Spleen (tissue), 11 donors: ENCODE results near the gene CELSR3. TPM values are rescaled to one million over a fixed set of nuclear protein-coding genes. Genes with fewer than 3 reads are reported as not detected.

ENCODE experiments used
- DNase-seq: peaks from one replicate; pipeline ENCODE4 v3.0.0-alpha.2; 2020
- H3K27ac ChIP-seq, 8 donors: fragments of 200-600 bp; sonication (generic) in 7 of 8; 1 replicate in 4 of 8; 2 replicates in 4 of 8; pipeline versions ENCODE4 v1.5.0 to v1.8.0; 2016 to 2021; ENCODE audit warnings: inconsistent platforms in 4 of 8, mild to moderate bottlenecking in 4 of 8, moderate library complexity in 1 of 8
- H3K27me3 ChIP-seq, 7 donors: fragments of 200-600 bp; sonication (generic) in 6 of 7; replicated peaks in 1 of 7; 1 replicate in 4 of 7; 2 replicates in 3 of 7; pipeline versions ENCODE4 v1.5.0 to v1.8.0; 2016 to 2021; ENCODE audit warnings: inconsistent platforms in 3 of 7, mild to moderate bottlenecking in 1 of 7
- H3K36me3 ChIP-seq, 6 donors: fragments of 200-600 bp; sonication (generic) in 5 of 6; 1 replicate in 4 of 6; 2 replicates in 2 of 6; pipeline versions ENCODE4 v1.5.0 to v1.8.0; 2016 to 2021; ENCODE audit warnings: inconsistent platforms in 2 of 6
- H3K4me1 ChIP-seq, 6 donors: fragments of 200-600 bp; sonication (generic) in 5 of 6; 1 replicate in 3 of 6; 2 replicates in 3 of 6; pipeline versions ENCODE4 v1.5.0 to v1.8.0; 2016 to 2021; ENCODE audit warnings: inconsistent platforms in 3 of 6
- H3K4me3 ChIP-seq, 8 donors: fragments of 200-600 bp; sonication (generic) in 7 of 8; 1 replicate in 4 of 8; 2 replicates in 4 of 8; pipeline versions ENCODE4 v1.5.0 to v1.8.0; 2016 to 2021; ENCODE audit warnings: inconsistent platforms in 4 of 8, mild to moderate bottlenecking in 4 of 8, moderate library complexity in 2 of 8
- H3K9me3 ChIP-seq, 8 donors: fragments of 200-600 bp; sonication (generic) in 7 of 8; 1 replicate in 4 of 8; 2 replicates in 4 of 8; pipeline versions ENCODE4 v1.5.0 to v1.8.0; 2016 to 2021; ENCODE audit warnings: inconsistent platforms in 4 of 8
- CTCF ChIP-seq, 11 experiments: fragments of 200-600 bp in 7 of 11; fragments of 450-650 bp in 4 of 11; sonication (generic) in 4 of 11; IDR thresholded peaks in 8 of 11; conservative IDR thresholded peaks in 3 of 11; 1 replicate in 7 of 11; 2 replicates in 4 of 11; pipeline versions ENCODE4 v1.4.0 to v1.8.0; 2016 to 2021; ENCODE audit warnings: antibody characterized with exemption in 11 of 11, inconsistent platforms in 4 of 11, mild to moderate bottlenecking in 1 of 11
- POLR2A ChIP-seq, 3 donors: fragments of 450-650 bp; IDR thresholded peaks; one replicate each; pipeline ENCODE4 v1.5.1; 2017; ENCODE audit warnings: antibody characterized with exemption in 3 of 3, mild to moderate bottlenecking in 1 of 3
- POLR2AphosphoS5 ChIP-seq, 3 donors: sonication (generic); formaldehyde crosslinking; IDR thresholded peaks; one replicate each; pipeline ENCODE4 v1.5.1; 2017; ENCODE audit warnings: antibody characterized with exemption in 3 of 3
- WGBS, 5 donors: extraction: QIAGEN DNeasy Blood & Tissue Kit in 3 of 5; methylation state at CpG; one replicate each; pipeline versions ENCODE4 v1.1.5 to v1.1.7; 2013 to 2018; 5-methylcytosine and 5-hydroxymethylcytosine counted together
- intact Hi-C: fragments of 100-400 bp; cut with DNase I; formaldehyde crosslinking; loops from one replicate; pipeline ENCODE4 v1.15.0; 2023; ENCODE audit warnings: low total_unique reads
- polyA plus RNA-seq, 3 donors: library from polyadenylated mRNA; stranded (reverse); fragments of 200-250 nt; gene quantifications; one replicate each; pipeline ENCODE4 v1.2.1, GENCODE V29; 2013
- total RNA-seq, 7 donors: library from RNA; depleted of rRNA in 3 of 7; stranded (reverse); fragments of >200 nt in 3 of 7; fragmentation: NEBNext Ultra II Directional in 4 of 7; extraction: Animal tissue kit (Norgen Biotek cat#: 25700) in 4 of 7; gene quantifications; one replicate each; pipeline versions ENCODE4 v1.1.0 to v1.2.1, GENCODE V29; 2016 to 2021
- donor health status: healthy with polysubstance abuse.
- donor health status: DM: no; HTN: no; CAD: no; lungs with moderate emphysema.
- donor health status: DM: no; HTN: no; CAD: no.
- donor health status: Bipolar disorder and iron deficiency.
- donor health status: healthy.
- donor health status: DM: no; HTN: no; CAD: no.
- donor health status: DM: yes; HTN: yes; CAD: no.

CELSR3 gene
- total and polyA plus RNA-seq, 10 donors, result 0.56 to 2.7 (median 1.9) TPM

DNA sequence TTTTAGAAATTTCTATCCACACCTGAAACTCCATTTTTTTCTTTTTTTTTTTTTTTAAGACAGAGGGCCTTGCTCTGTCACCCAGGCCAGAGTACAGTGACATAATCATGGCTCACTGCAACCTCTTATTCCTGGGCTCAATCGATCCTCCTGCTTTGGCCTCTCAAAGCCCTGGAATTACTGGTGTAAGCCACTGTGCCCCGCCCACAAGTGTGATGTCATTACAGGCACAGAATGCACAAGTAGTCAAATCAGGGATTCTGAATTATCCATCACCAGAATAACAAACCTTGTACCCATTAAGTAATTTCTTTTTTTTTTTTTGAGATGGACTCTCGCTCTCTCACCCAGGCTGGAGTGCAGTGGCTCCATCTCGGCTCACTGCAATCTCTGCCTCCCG lies 55.2 kb downstream of the CELSR3 start:
- H3K36me3 ChIP-seq, result peaks cover 3 to 57% (median 40%) of the 10 kb centered on the region in 6 donors
- WGBS, 5 donors, result 92 to 96% (median 95%) methylated on average over 5 of the region's 5 CpGs
- no peaks in the 10 kb centered on the region for H3K27me3 ChIP-seq
- no peak overlapping the region for H3K27ac ChIP-seq
- no peaks in the 10 kb centered on the region for H3K9me3 ChIP-seq
- intact Hi-C loops, result no loop called here
- peaks cover 6 to 49% (median 25%) of the 10 kb centered on the region in 6 donors for H3K4me1 ChIP-seq
- no peak overlapping the region for H3K4me3 ChIP-seq
- TF ChIP-seq POLR2AphosphoS5 (IDR thresholded peaks at IDR 0.05) (no peak), CTCF (IDR thresholded peaks at IDR 0.05 in 8 of 11, conservative IDR thresholded peaks at IDR 0.05 in 3 of 11) (no peak), POLR2A (IDR thresholded peaks at IDR 0.05) (no peak)
- no peak for DNase-seq

GRCh38 chr3:48601622-48601994 lies 61.1 kb downstream of the CELSR3 start:
- intact Hi-C loops, result no loop called here
- no peak for DNase-seq
- 77 to 93% (median 89%) methylated on average over 2 of the region's 2 CpGs for WGBS, 5 donors
- Histone ChIP-seq H3K36me3 (peaks cover 13 to 100% (median 89%) of the 10 kb centered on the region in 6 donors), H3K9me3 (no peaks in the 10 kb centered on the region), H3K4me1 (peaks cover 0 to 29% (median 10%) of the 10 kb centered on the region in 6 donors), H3K4me3 (no peak overlapping the region), H3K27ac (no peak overlapping the region), H3K27me3 (no peaks in the 10 kb centered on the region)
- no peak for TF ChIP-seq CTCF (IDR thresholded peaks at IDR 0.05 in 8 of 11, conservative IDR thresholded peaks at IDR 0.05 in 3 of 11)

DNA sequence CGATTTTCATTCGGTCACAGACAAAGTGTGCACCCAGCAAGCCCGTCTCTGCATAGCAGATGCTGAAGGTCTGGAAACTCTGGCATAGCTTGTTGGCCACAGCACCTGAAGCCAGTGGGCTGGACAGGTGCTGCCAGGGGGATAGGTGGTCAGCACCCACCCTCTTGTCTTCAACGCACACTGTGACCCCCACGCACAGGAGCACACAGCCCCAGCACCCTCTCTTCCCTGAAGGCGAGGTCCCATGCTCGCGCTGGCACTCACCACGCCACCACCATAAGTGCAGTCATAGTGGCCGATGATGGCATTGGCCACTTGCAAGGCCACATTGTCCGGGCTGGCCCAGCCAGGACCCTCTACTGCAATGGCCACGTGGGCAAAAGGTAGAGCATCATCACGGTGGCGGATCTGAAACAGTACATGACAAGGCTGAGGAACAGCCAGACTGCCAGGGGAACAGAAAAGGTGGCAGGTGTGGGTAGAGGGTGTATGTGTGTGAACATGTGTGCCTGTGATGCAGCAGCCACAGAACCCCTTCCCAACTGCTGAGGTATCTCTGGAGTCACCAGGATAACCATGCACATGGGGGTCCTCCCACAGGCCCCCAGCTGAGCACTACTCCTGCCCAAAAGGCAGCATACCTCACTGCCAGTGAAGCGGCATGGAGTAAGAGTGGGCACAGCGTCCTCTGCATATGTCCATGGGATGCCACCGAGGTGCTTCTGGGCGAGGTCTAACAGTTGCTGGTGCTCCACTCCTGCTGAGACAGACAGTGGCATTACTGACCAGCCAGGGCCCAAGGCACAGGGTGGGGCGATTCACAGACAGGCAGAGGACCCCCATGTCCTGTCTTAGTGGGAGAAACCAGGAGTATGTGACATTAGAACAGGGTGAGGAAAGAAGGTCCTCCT lies 61.7 kb downstream of the CELSR3 start:
- intact Hi-C loops, result no loop called here
- 91 to 96% (median 96%) methylated on average over 15 to 19 of the region's 19 CpGs for WGBS, 5 donors
- no peak overlapping the region for H3K4me3 ChIP-seq
- peaks cover 0 to 30% (median 12%) of the 10 kb centered on the region in 6 donors for H3K4me1 ChIP-seq
- H3K9me3 ChIP-seq, result no peaks in the 10 kb centered on the region
- no peak for DNase-seq
- H3K27ac ChIP-seq, result no peak overlapping the region
- no peak for TF ChIP-seq POLR2A (IDR thresholded peaks at IDR 0.05)
- TF ChIP-seq POLR2AphosphoS5 (IDR thresholded peaks at IDR 0.05), result peak in 1 of 3 donors; percentile 36
- no peak for TF ChIP-seq CTCF (IDR thresholded peaks at IDR 0.05 in 8 of 11, conservative IDR thresholded peaks at IDR 0.05 in 3 of 11)
- H3K27me3 ChIP-seq, result peaks cover 0 to 2% (median 0%) of the 10 kb centered on the region in 7 donors
- peaks cover 13 to 94% (median 87%) of the 10 kb centered on the region in 6 donors for H3K36me3 ChIP-seq

- Histone ChIP-seq H3K27me3 (peaks cover 0 to 15% (median 6%) of the 10 kb centered on the region in 7 donors), H3K36me3 (peaks cover 13 to 82% (median 77%) of the 10 kb centered on the region in 6 donors), H3K4me3 (no peak overlapping the region), H3K4me1 (peaks cover 0 to 42% (median 20%) of the 10 kb centered on the region in 6 donors), H3K27ac (peak overlapping the region in 6 of 8 donors; percentile 51 to 79 (median 74)), H3K9me3 (no peaks in the 10 kb centered on the region)
- no peak for DNase-seq
- TF ChIP-seq POLR2AphosphoS5 (IDR thresholded peaks at IDR 0.05) (no peak), CTCF (IDR thresholded peaks at IDR 0.05 in 8 of 11, conservative IDR thresholded peaks at IDR 0.05 in 3 of 11) (no peak), POLR2A (IDR thresholded peaks at IDR 0.05) (no peak)
- intact Hi-C loops, result no loop called here
- WGBS, 5 donors, result 92 to 98% (median 95%) methylated on average over 9 to 12 of the region's 12 CpGs
Observed at GRCh38 chr3:48599509-48600285, 63.0 kb downstream of the CELSR3 start.
